GM18861 (cell line): ENCODE results near the gene MKNK1.

Source experiments
- ATAC-seq: cut with Tn5 transposase; IDR thresholded peaks from one replicate; pipeline ENCODE4 v1.9.1; 2021; ENCODE audit not compliant: unreplicated experiment

The MKNK1 gene

DNA sequence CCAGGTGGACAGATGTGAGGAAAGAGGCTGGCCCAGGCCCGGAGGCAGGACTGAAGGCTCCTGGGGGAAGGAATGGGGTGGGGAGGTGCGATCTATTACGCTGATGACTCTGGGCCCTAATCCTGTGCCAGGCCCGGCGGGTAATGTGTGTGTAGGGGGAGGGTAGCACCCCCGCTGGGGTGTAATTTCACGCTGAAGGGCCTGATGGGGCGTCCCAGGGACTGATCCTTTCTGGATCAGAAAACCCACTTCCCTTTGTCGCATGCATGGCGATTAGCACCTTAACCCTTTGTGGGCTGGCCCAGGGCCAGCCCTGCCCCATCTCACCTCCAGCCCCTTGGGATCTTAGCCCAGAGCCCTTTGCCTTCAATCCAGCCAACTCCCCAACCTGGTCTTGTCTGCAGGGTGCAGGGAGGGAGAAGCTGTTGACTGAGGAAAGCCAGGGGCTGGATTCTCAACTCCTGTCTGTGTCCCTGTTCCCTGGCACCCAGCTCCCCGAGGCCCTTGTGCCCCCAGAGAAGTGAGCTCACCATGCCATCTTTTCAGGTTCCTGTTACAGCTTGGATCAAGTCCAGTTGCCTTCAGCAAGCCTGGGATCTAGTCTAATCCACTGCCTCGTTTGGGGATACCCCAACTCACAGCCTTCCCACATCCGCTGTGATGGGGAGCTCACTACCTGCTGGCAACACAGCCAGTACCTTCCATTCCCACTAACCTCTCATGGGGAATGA lies 78.7 kb downstream of the MKNK1 start:
- ATAC-seq, result no peak

DNA sequence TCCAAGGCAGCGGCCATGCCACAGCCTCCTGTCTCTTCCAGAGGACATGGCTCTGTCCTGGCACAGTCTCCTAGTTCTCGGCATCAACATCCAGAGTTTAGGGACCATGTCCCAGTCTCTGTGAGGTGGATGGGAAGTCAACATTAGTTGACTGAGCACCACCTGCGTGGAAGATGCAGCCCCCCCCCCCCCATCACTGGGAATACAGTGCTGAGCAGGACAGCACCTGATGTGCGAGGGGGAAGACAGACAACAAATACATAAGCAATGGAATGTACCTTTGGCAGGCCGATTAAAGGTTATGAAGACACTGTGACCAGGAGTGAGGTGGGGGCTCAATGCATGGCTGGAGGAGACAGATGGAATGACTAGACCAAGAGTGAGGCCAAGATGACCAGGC lies 79.2 kb downstream of the MKNK1 start:
- ATAC-seq, result no peak

DNA sequence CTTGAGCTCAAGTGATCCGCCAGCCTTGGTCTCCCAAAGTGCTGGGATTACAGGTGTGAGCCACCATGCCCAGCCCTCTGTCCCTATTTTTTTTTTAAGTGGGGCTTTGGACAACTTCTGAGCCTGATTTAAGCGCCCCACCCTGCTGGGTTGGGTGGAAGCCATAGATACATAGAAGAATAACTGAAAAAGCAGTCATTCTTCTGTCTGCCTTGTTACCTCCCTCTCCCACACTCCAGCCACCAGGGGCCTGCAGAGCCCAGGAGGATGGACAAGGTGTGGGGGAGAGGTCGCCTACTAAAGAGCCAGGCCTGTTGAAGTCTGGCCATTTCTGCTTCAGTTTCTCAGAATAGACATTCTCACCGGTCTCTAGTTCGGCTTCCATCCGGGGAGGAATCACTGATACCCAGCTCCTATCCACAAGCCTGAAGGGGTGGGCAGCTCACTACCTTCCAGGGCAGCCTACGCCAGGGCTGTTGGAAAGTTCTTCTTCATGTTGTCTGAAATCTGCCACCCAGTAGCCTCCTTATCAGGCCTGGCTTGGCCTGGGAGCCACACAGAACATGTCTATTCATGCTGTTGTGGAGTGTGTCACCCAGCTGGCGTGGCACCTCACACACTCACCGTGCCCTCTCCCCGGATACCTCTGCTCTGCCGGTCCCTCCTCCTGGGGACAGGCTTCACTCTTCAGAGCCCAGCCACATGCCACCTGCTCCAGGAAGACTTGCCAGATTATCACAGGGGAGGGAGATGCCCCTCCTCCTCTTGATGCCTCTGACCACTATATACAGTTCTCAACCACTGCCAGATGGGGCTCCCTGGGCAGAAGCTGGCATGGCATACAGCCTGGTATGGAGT lies 80.3 kb downstream of the MKNK1 start:
- ATAC-seq, result no peak

DNA sequence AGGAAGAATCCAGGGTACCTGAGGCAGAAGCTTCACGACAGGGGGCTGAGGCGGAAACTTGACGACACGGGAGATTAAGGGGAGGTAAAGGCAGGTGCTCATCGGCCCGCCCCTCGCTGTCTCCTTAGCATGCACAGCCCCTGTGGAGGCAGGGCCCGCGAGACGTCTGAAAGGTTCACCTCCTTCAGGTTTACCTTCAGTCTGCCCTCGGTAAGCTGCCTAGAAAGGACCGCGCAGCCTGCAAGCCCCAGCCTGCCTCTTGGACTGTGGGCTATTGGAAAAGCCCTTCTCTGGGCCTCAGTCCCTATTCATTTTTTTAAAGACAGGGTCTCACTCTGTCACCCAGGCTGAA lies 81.1 kb downstream of the MKNK1 start:
- ATAC-seq, result no peak

DNA sequence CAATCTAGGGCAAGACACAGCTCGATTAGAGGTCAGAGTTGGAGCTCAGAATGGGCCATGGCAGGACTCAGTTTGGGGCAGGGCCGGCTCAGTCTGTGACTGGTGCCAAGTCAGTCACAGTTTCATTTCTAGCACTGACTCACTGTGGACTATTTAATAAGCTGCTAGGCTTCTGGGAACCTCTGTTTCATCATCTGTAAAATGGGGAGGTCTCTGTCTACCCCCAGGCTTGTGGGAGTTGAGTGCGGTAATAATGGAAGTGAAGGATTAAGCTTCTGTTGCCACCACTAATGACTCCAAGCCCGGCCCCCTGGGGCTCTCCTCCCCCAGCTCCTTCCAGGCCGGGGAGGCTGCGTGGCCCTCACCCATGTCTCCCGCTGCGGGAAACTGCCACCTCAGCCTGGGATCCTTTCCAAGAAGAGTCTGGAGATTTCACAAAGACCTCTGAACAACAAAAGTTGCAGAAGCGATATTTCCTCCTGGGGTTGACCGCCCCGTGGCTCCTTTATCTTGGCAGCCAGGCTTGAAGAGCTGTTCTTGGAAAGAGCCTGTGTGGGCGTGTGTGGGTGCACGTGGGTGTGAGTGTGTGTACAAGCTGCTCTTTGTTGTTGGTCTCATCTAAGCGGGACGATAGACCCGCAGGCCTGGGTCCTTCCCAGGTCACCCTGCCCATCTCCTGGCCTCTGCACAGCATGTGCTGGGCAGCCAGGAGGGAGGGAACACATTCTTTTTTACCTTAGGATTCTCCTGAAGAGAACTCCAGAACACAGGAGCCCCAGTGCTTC lies 81.7 kb downstream of the MKNK1 start:
- ATAC-seq, result no peak

DNA sequence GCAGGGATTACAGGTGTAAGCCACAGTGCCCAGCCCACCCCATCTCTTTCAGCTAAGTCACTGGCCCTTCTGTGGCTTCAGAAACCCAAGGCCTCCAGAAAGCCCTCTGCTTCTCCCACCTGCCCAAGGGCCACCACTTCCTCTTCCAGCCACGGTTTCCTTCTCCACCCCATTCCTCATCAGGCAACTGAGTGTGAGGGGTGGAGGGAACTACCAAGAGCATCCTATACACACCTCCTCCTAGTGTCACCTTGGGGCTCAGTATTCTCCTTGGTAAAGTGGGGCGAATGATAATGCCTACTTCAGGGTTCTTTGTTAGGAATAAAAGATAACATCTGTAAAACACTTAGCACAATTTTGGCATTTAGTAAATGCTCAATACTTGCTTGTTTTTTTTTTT lies 82.7 kb downstream of the MKNK1 start:
- ATAC-seq, result no peak

DNA sequence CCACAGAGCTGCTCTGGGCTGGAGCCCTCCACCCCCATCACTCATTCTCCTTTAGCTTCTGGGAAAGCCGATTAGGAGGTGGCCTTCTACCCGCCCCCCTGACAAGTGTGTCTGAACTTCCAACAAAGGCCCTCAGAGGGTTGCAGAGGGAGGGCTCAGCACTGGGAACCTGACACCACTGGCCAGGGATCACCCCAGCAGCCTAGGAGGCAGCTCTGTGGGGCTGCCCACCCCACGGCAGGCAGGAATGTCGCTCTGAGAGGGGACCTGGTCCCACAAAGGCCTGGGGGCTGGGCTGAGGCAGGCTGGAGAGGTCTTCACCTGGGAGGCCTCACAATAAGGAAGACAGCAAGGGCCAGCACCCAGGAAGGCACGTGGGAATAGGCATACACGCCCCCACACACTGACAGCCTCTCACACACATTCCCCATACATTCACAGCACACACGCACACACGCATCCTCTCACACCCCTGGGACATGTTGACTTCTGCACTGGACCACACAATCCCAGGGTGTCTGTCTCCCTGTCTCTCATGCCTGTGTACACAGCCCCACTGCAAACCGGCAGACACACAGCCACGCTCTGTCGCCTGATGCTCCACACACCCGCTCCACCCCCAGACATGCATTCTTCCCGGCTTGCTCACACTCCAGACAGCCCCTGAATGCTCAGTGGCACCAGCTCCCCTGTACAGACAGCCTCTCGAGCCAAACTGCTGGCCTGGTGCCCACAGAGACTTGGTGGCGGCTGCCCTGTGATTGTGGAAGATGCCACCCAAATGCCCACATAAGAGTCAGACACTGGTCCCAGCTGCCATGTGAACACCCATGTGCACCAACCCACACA lies 83.8 kb downstream of the MKNK1 start:
- ATAC-seq, result no peak

DNA sequence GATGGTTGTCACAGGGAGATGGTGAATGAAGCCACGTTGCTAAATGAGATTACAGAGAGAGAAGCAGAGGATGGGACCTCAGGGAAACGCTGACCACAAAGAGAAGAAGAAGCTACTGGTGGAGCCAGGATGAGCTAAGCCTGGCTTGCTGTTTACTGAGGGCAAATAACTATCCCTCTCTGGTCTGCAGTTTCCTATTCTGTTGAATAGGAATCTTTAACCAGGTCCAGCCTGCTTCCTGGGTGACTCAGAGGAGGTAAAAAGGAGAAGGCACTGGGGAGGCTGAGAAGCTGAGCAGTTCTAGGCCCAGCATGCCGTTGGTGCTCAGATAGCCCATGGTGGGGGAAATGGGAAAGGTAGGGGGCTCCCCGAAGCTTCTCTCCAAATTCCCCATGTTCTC lies 84.9 kb downstream of the MKNK1 start:
- no peak for ATAC-seq

DNA sequence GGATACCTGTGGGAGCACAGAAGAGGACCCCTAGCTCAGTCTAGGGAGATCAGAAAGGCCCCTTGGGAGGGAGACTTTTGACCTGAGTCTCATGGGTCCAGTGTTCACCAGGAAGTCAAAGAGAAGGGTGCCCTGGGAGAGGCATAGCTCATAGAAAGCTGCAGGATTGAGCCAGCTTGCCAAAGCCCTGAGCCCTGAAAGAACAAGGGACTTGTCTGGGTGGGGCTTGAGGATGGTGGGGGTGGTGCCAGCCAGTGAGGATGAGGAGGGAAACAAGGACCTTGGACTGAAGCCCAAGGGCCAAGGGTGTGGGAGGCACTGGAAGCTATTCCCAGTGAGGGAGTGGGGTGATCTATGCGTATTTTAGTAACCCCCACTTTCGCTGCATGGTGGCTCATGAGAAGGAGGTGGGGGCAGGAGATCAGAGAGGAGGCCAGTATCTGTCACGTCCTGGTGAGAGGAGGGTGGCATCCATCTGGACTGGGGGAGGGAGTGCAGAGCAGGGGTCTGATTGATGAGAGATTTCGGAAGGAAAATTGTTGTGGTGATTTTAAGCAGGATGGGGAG lies 86.1 kb downstream of the MKNK1 start:
- ATAC-seq, result no peak

DNA sequence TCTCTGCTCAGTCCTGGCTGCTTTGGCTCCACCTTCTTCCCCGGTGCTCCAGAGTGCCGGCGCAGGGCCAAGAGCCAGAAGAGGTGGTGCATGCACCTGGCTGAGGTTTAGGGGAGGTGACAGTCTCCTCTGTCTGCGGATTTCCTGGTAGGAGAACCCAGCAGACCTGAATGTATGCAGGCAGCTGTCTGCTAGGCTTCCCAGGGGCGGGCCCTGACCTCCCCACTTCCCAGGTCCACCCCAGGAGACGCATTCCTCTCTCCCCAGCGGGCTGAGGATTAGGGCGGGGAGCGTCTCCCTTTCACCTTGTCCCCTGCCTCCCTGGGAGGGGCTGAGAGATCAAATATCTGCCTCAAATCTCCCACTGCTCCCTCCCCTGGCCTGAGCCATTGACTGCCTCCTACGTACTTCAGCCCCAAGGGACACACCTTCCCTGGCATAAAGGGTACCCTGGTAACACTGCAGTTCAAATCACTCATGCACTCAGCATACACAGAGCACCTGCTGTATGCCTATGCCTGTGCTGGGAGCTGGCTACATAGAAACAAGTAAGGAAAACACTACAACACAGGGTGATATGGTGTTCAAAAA lies 87.0 kb downstream of the MKNK1 start:
- ATAC-seq, result no peak

DNA sequence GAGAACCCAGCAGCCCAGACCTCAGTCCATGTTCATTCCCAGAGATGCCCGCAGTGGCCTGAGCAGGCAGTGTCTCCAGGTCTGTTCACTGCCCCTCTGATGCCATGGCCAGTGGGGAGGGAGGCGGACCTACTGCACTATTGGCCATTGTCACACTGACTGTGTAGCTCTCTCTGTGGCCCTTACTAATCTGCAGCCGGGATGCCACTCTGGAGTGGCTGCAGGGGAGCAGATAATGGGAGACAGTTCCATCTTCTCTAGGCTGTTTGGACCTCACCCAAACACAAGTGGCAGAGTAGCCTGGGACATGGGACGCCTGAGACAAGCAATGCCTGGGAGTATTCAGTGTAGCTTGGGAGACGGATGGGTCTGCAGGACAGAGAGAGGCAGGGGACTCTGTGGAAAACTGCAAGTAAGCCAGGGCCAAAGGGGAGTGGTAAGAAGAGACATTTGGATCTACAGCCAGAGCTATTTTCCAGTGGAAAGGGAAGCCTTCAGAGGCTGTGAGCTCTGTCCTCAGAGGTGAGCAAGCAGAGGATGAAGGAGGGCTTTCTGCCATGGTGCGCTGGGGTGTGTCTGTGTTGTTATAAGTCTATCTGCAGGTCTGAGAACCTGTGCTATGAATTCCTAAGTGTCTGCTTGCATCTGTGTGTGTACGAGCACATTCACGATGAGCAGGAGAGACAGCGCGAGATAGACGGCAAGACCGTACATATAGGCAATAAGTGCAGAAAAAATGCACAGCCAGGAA lies 87.7 kb downstream of the MKNK1 start:
- no peak for ATAC-seq

DNA sequence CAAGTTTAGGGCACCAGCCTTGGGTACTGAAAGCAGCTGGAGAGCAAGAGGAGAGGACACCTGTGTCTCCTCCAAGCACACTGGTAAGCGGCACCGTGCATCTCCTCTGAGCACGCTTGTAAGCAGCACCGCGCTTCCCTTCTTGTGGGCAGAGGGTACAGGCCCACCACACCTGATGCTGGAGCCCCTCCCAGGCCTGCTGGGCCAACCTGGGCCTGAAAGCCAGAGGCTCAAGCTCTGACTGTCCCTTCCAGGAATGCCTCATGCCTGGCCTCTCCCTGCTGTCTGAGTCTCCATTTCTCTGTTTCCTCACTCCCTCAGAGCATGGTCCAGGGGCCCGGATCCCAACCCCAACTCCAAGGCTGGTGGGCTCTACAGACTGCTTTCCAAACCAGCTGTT lies 88.5 kb downstream of the MKNK1 start:
- ATAC-seq, result no peak

DNA sequence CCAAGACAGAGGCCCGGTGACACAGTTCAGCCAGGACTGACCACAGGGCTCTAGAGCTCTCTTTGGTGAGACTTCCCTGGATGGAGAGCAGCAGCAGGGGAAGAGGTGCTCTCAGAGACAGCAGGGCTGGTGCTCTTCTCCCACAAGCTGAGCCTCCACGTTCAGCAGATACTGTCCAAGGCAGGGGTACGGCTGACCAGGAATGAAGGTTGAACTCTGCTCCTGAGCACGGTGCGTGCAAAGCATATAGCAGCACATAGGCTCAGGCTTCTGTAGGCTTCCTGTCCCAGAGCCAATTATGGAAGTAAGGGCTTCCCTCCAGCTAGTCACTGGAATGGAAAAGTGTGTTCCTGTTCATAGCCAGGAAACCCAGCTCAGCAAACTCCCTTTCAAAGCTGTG lies 90.5 kb downstream of the MKNK1 start:
- ATAC-seq, result no peak

DNA sequence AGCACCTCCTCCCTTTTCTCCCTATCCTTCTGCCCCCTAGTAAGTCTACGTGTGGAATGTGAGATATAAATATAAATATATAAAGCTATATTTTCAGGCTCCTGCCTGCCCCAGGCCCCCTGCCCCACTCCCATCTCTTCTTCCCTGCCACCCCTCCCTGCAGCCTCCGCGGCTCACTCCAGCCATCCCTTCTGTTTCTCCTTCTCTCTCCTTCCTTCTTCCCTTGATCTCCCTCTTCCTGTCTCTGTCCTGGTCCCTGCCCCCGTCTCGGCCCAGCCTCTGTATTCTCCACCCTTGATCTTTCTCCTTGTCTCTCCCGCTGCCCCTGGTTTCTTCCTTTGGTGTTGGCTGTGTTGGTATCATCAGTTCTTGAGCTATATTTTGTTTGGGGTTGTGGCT lies 91.3 kb downstream of the MKNK1 start:
- no peak for ATAC-seq

DNA sequence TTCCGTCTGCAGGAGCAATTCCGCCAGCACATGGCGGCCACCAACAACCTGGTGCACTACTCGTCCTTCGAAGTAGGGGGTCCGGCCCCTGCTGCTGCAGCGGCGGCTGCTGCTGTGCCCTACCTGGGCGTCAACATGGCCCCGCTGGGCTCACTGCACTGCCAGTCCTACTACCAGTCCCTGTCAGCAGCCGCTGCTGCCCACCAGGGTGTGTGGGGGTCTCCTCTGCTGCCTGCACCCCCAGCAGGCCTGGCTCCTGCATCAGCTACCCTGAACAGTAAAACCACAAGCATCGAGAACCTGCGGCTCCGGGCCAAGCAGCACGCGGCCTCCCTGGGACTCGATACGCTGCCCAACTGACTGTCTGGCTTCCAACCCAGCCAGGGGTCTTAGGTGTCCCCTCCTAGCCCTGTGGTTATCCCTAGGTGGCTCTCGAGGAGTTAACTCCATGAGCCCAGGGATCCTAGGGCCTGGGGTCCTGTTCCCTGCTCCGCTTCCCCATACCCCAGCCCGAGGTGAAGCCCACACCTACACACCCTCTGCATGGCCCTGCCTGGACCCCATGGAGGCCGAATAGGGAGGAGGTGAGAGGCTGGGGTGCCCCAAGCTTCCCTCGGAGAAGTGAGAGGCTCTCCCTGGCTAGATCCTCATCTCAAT lies 91.8 kb downstream of the MKNK1 start:
- ATAC-seq, result no peak

DNA sequence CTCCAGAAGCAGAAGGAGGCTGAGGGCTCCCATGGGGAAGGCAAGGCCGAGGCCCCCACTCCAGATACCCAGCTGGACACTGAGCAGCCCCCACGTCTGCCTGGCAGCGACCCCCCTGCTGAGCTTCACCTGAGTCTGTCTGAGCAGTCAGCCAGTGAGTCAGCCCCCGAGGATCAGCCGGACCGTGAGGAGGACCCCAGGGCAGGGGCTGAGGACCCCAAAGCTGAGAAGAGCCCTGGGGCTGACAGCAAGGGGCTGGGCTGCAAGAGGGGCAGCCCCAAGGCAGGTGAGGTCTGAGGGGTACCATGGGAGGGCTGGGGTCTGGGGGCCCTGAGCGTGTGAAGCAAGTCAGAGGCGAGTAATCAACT lies 93.1 kb downstream of the MKNK1 start:
- no peak for ATAC-seq

DNA sequence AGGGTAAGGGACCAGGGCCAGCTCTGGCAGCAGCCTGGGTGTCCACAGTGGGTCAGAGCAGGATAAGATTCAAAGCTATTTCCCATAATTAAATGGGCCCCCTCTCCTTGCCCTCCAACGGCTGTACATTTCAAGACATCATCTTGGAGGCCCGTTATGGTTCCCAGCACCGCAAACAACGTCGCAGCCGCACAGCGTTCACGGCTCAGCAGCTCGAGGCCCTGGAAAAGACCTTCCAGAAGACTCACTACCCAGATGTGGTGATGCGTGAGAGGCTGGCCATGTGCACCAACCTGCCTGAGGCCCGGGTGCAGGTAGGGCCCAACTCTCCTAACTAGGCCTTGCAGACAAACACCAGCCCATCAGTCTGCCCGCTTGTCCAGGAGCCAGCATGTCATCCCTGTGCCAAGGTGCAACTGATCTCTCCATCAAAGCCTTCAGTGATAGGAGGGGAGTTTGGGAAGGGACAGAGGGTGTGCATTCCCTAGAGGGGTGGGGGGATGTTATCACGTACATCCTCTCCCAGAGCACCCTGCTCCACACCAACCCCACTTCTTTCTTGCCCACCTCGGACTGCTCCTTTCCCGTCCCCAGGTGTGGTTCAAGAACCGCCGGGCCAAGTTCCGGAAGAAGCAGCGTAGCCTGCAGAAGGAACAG lies 93.6 kb downstream of the MKNK1 start:
- ATAC-seq, result no peak

DNA sequence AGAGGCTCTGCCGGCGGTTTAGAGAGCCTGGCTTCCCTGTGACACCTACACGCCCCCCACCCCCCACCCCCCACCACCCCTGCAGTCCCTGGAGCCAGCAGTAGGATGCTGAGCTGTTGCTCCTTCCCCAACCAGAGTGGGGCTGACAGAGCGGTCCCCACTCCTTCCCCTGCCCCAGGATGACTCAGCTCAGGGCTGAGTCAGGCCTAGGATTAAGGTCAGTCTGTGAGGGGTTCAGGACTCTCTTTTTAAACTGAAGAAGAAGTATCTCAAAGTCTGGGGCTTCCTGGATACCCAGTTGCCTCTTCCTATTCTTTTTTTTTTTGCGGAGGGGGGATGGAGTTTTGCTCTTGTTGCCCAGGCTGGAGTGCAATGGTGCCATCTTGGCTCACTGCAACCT lies 95.3 kb downstream of the MKNK1 start:
- no peak for ATAC-seq
